Upper lobe of left lung (tissue), 4 donors: ENCODE results near the gene DMD.

Experiments used
- CTCF ChIP-seq, 6 experiments: fragments of 450-650 bp in 4 of 6; fragments of 200-600 bp in 2 of 6; sonication (generic) in 2 of 6; IDR thresholded peaks; one replicate each; pipeline ENCODE4 v1.5.1; 2016 to 2019; ENCODE audit warnings: antibody characterized with exemption in 6 of 6
- EP300 ChIP-seq, 4 donors: sonication (generic); formaldehyde crosslinking; IDR thresholded peaks; one replicate each; pipeline ENCODE4 v1.5.1; 2017; ENCODE audit warnings: antibody characterized with exemption in 4 of 4, control low read depth in 2 of 4
- POLR2A ChIP-seq, 4 donors: fragments of 450-650 bp; IDR thresholded peaks; one replicate each; pipeline ENCODE4 v1.5.1; 2016 to 2017; ENCODE audit warnings: antibody characterized with exemption in 4 of 4, mild to moderate bottlenecking in 2 of 4

GRCh38 chrX:32141841-32142240 lies 1069.5 kb downstream of the DMD start:
- TF ChIP-seq CTCF (IDR thresholded peaks at IDR 0.05), result no peak
- TF ChIP-seq EP300 (IDR thresholded peaks at IDR 0.05), result no peak
- TF ChIP-seq POLR2A (IDR thresholded peaks at IDR 0.05), result no peak
